Neural cell (in vitro differentiated cells): ENCODE data around the gene ZNF516. TPM values are rescaled to one million over a fixed set of nuclear protein-coding genes. Genes with fewer than 3 reads are reported as not detected.

Source experiments
- H2AFZ ChIP-seq: fragments of 200-600, 300-800 bp; sonication (generic), shearing (Covaris generic); 2 replicates; pipeline ENCODE4 v1.6.0; 2014; ENCODE audit warnings: low read depth, mild to moderate bottlenecking, antibody characterized with exemption, low read length, moderate library complexity
- H3F3A ChIP-seq: fragments of 200-600 bp; shearing (Covaris generic); 2 replicates; pipeline ENCODE4 v1.6.1; 2016; ENCODE audit warnings: mild to moderate bottlenecking, moderate library complexity, mixed read lengths, antibody characterized with exemption, low read length; ENCODE audit not compliant: insufficient read depth, poor library complexity, severe bottlenecking
- H3K27ac ChIP-seq: fragments of 200-600, 300-800 bp; sonication (generic), shearing (Covaris generic); 2 replicates; pipeline ENCODE4 v1.5.1; 2014; ENCODE audit warnings: mild to moderate bottlenecking, low read length, moderate library complexity
- H3K27me3 ChIP-seq: fragments of 300-800, 200-600 bp; sonication (generic), shearing (Covaris generic); 2 replicates; pipeline ENCODE4 v1.6.0; 2014; ENCODE audit warnings: mild to moderate bottlenecking, low read depth, low read length, moderate library complexity; ENCODE audit not compliant: insufficient read depth
- H3K36me3 ChIP-seq: fragments of 300-800, 200-600 bp; sonication (generic), shearing (Covaris generic); 2 replicates; pipeline ENCODE4 v1.5.1; 2014; ENCODE audit warnings: mild to moderate bottlenecking, antibody characterized with exemption, low read length, moderate library complexity; ENCODE audit not compliant: insufficient read depth
- H3K4me2 ChIP-seq: fragments of 300-800, 200-600 bp; sonication (generic), shearing (Covaris generic); 2 replicates; pipeline ENCODE4 v1.6.0; 2014; ENCODE audit warnings: mild to moderate bottlenecking, low read length
- H3K4me3 ChIP-seq: fragments of 300-800, 200-600 bp; sonication (generic), shearing (Covaris generic); 2 replicates; pipeline ENCODE4 v1.5.1; 2014; ENCODE audit warnings: mild to moderate bottlenecking, low read length, moderate library complexity
- H3K79me2 ChIP-seq: fragments of 200-600 bp; shearing (Covaris generic); replicated peaks from 2 replicates; pipeline ENCODE4 v1.6.0; 2014; ENCODE audit warnings: mild to moderate bottlenecking, low read length, moderate library complexity; ENCODE audit not compliant: insufficient read depth
- H3K9ac ChIP-seq: fragments of 300-800, 200-600 bp; sonication (generic), shearing (Covaris generic); 2 replicates; pipeline ENCODE4 v1.6.1; 2016; ENCODE audit warnings: mild to moderate bottlenecking, low read length, mixed read lengths
- H3K9me2 ChIP-seq: fragments of 200-600 bp; shearing (Covaris generic); 2 replicates; pipeline ENCODE4 v1.6.1; 2016; ENCODE audit warnings: mild to moderate bottlenecking, low read length, mixed read lengths; ENCODE audit not compliant: insufficient read depth
- H3K9me3 ChIP-seq: fragments of 200-600, 300-800 bp; sonication (generic), shearing (Covaris generic); 2 replicates; pipeline ENCODE4 v1.6.1; 2016; ENCODE audit warnings: mild to moderate bottlenecking, mixed run types, low read length, moderate library complexity, mixed read lengths
- H4K20me1 ChIP-seq: fragments of 200-600 bp; shearing (Covaris generic); 2 replicates; pipeline ENCODE4 v1.6.1; 2016; ENCODE audit warnings: mild to moderate bottlenecking, mixed run types; ENCODE audit not compliant: insufficient read depth
- EP300 ChIP-seq: fragments of 450-650 bp; conservative IDR thresholded peaks from 2 replicates; pipeline ENCODE4 v1.6.1; 2014; ENCODE audit warnings: antibody characterized with exemption, mild to moderate bottlenecking, moderate library complexity; ENCODE audit not compliant: poor library complexity, severe bottlenecking
- EZH2 ChIP-seq: fragments of 200-600, 300-800 bp; shearing (Covaris generic), sonication (generic); IDR thresholded peaks from 2 replicates; pipeline ENCODE4 v1.6.1; 2014; ENCODE audit warnings: antibody characterized with exemption, low read length, borderline replicate concordance, mild to moderate bottlenecking; ENCODE audit not compliant: insufficient read depth, poor library complexity, severe bottlenecking
- MXI1 ChIP-seq: fragments of 450-650 bp; conservative IDR thresholded peaks from 2 replicates; pipeline ENCODE4 v1.6.1; 2014; ENCODE audit warnings: antibody characterized with exemption, mild to moderate bottlenecking; ENCODE audit not compliant: poor library complexity, severe bottlenecking
- POLR2AphosphoS5 ChIP-seq: IDR thresholded peaks from 2 replicates; pipeline ENCODE4 v1.6.1; 2012
- RAD21 ChIP-seq: fragments of 450-650 bp; conservative IDR thresholded peaks from 2 replicates; pipeline ENCODE4 v1.6.1; 2014; ENCODE audit warnings: antibody characterized with exemption, mild to moderate bottlenecking, moderate library complexity
- REST ChIP-seq: IDR thresholded peaks from 2 replicates; pipeline ENCODE4 v1.6.1; 2012; ENCODE audit warnings: borderline replicate concordance
- SMC3 ChIP-seq: fragments of 450-650 bp; conservative IDR thresholded peaks from 2 replicates; pipeline ENCODE4 v1.6.1; 2014; ENCODE audit warnings: antibody characterized with exemption, mild to moderate bottlenecking, moderate library complexity; ENCODE audit not compliant: poor library complexity
- TAF1 ChIP-seq: IDR thresholded peaks from 2 replicates; pipeline ENCODE4 v1.6.1; 2012; ENCODE audit warnings: low read depth
- polyA plus RNA-seq: library from polyadenylated mRNA; depleted of rRNA; stranded (reverse); fragments of >200 nt; gene quantifications from 2 replicates; pipeline ENCODE4 v1.2.3, GENCODE V29; 2014
- TF ChIP-seq, protein P1 (sequence below): fragments of 450-650 bp; IDR thresholded peaks from 2 replicates; pipeline ENCODE4 v1.5.1; 2014; ENCODE audit warnings: antibody characterized with exemption, mild to moderate bottlenecking, moderate library complexity; ENCODE audit not compliant: poor library complexity, severe bottlenecking

ZNF516 gene
- polyA plus RNA-seq, 1 donor from 2014 or later, result 11.5 TPM

DNA sequence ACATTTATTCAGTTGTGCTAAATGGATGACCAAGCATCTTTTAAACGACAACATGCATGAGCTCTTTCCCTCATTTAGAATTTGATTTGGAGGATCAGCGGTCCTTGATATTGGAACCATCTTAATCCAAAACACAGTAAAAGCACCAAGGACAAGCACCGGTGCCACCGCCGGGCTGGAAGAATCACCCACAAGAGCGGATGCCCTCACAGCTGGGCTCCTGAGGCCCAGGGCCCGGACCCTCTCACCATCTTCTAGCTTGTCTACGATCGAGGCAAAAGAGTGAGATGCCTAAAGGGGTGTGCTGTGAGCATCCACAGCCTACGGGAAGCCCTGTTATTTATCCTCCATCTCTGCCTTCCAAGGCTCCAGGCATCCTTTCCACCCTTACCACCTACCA, 129.5 kb downstream of the ZNF516 start:
- no peak overlapping the region for H3K9ac ChIP-seq
- no peak overlapping the region for H3K27ac ChIP-seq
- no peak overlapping the region for H3K4me3 ChIP-seq
- H3K36me3 ChIP-seq, result no peaks in the 10 kb centered on the region
- H3K9me2 ChIP-seq, result no peaks in the 10 kb centered on the region
- TF ChIP-seq REST (no peak), EP300 (no peak), RAD21 (no peak), EZH2 (no peak), SMC3 (no peak), TAF1 (no peak), POLR2AphosphoS5 (no peak), MXI1 (no peak)
- TF ChIP-seq, protein P1, sequence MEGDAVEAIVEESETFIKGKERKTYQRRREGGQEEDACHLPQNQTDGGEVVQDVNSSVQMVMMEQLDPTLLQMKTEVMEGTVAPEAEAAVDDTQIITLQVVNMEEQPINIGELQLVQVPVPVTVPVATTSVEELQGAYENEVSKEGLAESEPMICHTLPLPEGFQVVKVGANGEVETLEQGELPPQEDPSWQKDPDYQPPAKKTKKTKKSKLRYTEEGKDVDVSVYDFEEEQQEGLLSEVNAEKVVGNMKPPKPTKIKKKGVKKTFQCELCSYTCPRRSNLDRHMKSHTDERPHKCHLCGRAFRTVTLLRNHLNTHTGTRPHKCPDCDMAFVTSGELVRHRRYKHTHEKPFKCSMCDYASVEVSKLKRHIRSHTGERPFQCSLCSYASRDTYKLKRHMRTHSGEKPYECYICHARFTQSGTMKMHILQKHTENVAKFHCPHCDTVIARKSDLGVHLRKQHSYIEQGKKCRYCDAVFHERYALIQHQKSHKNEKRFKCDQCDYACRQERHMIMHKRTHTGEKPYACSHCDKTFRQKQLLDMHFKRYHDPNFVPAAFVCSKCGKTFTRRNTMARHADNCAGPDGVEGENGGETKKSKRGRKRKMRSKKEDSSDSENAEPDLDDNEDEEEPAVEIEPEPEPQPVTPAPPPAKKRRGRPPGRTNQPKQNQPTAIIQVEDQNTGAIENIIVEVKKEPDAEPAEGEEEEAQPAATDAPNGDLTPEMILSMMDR, result no peak
- no peaks in the 10 kb centered on the region for H3K27me3 ChIP-seq
- H3F3A ChIP-seq, result no peaks in the 10 kb centered on the region
- H2AFZ ChIP-seq, result no peak overlapping the region
- H3K79me2 ChIP-seq, result peaks cover 3% of the 10 kb centered on the region
- no peaks in the 10 kb centered on the region for H4K20me1 ChIP-seq
- H3K9me3 ChIP-seq, result no peaks in the 10 kb centered on the region
- no peak overlapping the region for H3K4me2 ChIP-seq

GRCh38 chr18:76364282-76365259, 130.5 kb downstream of the ZNF516 start:
- H3K9ac ChIP-seq, result no peak overlapping the region
- no peaks in the 10 kb centered on the region for H3F3A ChIP-seq
- no peaks in the 10 kb centered on the region for H3K9me2 ChIP-seq
- H3K27ac ChIP-seq, result no peak overlapping the region
- no peak for TF ChIP-seq REST
- no peak for TF ChIP-seq POLR2AphosphoS5
- TF ChIP-seq RAD21, result no peak
- peaks cover 3% of the 10 kb centered on the region for H3K79me2 ChIP-seq
- no peak overlapping the region for H3K4me2 ChIP-seq
- H2AFZ ChIP-seq, result no peak overlapping the region
- no peaks in the 10 kb centered on the region for H4K20me1 ChIP-seq
- no peaks in the 10 kb centered on the region for H3K9me3 ChIP-seq
- H3K27me3 ChIP-seq, result no peaks in the 10 kb centered on the region
- no peaks in the 10 kb centered on the region for H3K36me3 ChIP-seq
- no peak overlapping the region for H3K4me3 ChIP-seq
